Activated T-cell treated with anti-CD3 and anti-CD28 coated beads for 48 hours (primary cell): ENCODE data around the gene TGM3.

Experiments used
- DNase-seq: peaks from one replicate; pipeline ENCODE4 v3.0.0-alpha.2; 2020; ENCODE audit warnings: low read depth

Gene TGM3

DNA sequence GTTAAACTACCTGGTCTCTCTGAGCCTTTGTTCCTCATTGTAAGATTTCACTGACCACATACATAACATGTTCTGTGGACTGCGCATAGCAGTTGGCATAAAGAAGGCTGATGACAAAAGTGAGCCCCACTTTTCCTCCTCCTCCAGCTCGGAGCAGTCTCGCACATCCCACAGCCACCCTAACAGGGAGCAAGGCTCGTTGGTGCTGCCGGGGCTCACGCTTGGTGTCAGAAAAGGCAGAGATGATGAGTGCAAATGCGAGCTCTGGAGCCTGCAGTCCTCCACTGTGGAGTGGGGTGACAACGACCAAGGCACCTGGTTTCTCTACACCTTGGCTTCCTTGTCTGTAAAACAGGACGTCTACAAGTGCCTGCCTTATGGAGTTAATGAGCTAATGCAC is 9.7 kb downstream of the TGM3 start:
- DNase-seq, result no peak

DNA sequence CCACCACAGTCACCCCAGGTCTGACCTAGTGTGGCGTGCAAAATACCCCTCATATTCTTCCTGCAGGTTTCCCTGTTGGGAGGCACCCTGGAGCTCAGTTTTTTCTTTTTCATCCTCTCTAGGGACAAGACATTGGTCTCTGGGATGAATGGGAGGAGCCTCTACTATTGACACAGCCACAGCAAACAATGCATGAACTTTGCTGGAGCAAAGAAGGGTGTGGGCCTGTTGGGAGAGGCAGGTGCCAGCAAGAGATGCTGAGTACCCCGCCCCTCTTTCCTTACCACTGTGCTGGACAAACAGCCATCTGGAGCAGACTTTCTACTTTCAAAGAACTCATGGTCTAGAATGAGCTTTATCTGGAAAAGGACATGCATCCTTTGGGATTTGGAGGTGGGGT is 10.1 kb downstream of the TGM3 start:
- no peak for DNase-seq

DNA sequence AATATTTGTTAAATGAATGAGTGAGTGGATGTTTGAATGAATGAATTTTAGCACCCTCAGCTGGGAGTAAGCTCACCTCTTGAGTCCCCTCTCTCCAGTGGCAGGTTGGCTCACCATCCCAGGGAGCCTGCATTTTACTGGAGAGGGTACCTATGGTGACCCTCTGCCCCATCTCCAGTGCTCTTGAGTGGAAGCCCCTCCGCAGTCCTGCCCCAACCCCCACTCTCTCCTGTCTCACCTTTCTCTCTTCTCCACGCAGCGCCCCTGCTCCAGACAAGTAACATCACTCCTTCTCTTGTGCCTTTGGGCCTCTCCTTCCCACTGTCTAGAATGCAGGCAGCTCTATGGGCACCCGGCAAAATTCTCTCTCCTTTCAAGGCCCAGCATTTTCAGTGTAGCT is 11.3 kb downstream of the TGM3 start:
- DNase-seq, result no peak

DNA sequence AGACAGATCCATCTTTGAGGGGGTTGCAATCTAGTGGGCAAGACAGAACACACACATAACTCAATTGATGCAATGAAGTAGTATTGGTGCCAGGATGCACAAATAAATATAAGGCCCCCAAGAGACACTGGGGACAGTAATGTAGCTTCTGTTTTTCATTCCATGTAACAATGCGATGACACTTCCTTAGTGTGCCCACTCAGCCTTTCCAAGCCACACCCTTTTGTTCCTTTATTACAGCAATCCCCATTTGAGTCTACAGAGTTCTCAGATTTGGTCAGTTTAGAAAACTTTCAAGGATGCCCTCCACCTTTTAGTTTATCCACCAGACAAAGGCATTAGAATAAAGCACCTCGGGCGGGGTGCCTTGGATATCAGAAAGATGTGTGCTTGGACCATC is 15.5 kb downstream of the TGM3 start:
- DNase-seq, result no peak

DNA sequence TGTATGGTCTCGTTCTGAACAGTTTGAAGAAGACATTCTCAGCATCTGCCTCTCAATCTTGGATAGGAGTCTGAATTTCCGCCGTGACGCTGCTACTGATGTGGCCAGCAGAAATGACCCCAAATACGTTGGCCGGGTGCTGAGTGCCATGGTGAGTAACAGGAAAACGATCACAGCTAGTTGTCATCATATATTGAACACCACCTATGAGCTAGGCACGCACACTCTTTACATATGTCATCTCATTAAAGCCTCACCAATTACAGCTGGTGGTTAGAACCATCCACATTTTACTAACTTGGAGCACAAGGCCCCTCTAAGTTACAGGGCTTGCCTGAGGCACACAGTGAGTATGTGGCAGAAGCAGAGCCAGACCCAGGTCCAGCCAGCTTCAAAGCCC is 17.1 kb downstream of the TGM3 start:
- no peak for DNase-seq

DNA sequence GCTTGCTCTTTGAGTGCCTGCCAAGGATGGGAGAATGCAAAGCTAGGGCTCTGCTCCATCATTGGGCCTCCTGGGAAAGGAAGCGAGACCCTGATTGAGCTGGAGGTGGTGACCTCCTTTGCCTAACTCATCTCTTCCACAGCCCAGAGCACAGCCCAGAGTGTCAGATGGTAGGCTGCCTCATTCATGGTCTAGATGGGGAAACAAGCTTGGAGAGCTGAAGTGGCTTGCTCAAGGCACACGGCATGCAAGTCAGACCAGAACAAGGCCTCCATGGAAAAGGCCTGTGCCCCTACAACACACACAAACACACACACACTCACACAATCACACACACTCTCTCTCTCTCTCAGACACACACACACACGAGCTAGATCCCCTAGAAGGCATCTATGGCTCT is 17.5 kb downstream of the TGM3 start:
- DNase-seq, result no peak

DNA sequence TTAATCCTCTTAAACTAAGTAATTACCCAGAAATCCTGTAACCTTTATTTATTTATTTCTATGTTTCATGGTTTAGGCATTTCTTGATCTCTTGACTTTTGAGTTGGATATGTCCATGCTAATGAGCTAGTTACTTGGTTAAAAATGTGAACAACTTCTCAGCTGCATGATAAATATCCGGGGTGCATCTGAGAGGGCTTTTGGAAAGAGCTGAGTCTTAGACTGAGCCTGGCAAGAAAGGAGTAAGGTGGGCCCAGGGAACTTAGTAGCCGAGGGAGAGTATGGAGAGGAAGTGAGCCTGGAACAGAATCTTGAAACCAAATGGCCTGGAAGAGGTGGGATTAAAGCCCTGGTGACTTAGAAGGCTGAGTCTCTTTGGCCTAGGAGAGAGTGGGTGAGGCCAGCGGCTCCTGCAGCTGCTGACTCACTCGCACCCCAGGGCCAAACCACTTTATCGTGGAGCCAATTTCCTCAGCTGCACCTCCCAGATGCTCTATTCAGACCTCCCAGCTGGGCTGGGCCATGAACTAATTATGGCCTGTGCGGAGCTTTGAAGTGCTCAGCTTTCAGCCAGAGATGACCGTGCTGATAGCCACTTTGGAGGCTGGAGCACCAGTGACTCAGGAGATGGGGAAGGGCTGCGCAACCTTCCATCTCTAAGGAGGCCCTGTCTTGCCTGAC is 19.1 kb downstream of the TGM3 start:
- DNase-seq, result no peak

DNA sequence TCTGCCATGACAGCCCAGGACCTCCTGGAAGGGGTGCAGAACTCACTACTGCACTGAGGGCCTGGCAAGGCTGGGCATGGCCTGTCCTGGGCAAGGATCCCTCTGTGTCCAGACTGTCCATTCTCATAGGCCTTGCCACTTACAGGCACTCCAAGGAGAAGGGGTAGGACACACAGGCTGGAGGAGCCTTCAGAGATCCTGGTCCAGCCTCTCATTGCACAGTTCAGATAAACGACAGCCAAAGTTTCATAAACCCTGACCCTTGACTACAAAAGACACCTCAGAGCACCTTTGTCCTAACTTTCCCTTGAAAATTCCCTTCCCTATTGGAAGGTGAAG is 19.6 kb downstream of the TGM3 start:
- DNase-seq, result no peak

DNA sequence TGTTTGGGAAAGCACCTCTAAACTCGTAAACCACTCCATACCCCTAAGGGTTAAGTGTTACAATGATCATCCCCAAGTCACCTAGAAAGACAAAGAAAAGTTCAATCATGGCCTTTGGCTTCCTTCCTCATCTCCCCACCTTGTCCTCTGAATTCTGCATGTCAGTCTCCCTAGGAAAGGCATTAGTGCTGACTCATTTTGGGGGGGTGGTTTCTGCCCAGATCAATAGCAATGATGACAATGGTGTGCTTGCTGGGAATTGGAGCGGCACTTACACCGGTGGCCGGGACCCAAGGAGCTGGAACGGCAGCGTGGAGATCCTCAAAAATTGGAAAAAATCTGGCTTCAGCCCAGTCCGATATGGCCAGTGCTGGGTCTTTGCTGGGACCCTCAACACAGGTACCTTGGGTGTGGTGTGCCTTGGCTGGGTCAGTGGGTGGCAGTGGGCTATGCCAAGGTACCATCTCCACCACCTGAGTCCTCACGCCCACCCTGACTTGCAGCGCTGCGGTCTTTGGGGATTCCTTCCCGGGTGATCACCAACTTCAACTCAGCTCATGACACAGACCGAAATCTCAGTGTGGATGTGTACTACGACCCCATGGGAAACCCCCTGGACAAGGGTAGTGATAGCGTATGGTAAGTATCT is 21.2 kb downstream of the TGM3 start:
- DNase-seq, result no peak

DNA sequence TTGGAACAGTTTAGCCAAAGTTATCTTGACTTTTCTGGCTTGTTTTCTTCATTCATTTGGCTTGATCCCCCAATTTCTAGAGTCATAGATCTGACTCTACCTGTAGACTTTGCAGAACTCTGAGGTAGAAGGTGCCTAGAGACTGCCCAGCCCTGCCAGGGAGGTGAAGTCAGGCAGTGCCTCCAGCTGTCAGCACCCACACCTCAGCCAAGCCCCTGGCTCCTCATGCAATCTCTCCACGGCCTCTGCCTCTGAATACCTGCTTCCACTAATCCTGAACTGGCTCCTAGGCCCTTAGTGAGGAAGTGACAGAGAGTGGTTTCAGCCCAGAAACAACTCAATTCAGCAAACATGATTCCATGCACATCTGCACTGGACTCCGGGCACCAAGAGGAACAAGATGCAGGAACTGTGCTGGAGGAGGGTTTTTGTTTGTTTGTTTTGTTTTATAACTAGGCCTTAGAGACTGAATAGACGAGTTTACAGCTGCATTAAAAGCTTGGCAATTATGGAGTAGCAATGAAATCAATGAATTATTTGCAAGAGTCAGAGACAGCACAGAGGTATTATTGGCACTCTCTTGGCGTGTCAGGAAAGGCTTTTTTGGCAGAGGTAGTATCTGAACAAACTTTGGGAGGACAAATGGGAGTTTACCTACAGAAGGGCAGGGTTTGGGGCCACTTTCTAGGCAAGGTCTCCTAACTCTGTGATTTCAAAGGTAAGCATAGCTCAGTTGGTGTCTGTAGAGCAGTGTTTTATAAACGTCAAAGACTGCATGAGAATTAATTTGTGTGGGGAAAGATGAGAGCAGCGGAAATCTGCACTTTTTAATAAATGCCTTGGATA is 25.2 kb downstream of the TGM3 start:
- DNase-seq, result no peak

DNA sequence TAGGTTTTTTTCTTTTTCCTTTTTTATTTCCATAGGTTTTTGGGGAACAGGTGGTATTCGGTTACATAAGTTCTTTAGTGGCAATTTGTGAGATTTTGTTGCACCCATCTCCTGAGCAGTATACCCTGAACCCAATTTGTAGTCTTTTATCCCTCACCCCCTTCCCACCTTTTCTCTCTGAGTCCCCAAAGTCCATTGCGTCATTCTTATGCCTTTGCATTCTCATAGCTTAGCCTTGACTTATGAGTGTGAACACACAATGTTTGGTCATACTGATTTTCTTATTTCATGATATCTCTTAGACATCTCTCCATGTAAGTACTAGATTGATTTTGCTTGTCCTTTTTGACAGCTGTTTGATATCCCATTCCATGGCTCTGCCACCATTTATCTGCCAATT is 27.2 kb downstream of the TGM3 start:
- no peak for DNase-seq

DNA sequence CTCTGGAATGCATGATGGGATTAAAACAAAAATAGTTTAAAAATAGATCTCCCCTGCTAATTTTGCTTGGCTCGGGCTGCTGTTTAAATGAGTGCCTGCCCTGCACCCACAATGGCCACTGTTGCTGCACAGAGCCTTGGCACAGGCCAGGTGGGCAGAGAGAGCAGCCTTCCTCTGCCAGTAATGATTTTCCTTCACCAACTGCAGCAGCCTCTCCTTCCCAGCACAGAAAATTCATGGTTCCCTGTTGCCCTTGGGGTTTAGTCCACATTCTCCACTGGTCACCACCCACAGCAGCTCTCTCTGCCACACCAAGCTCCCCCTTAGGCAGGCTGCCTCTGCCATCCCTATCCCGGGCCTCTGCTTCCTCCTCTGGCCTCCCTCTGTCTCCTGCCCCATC is 30.2 kb downstream of the TGM3 start:
- DNase-seq, result no peak

DNA sequence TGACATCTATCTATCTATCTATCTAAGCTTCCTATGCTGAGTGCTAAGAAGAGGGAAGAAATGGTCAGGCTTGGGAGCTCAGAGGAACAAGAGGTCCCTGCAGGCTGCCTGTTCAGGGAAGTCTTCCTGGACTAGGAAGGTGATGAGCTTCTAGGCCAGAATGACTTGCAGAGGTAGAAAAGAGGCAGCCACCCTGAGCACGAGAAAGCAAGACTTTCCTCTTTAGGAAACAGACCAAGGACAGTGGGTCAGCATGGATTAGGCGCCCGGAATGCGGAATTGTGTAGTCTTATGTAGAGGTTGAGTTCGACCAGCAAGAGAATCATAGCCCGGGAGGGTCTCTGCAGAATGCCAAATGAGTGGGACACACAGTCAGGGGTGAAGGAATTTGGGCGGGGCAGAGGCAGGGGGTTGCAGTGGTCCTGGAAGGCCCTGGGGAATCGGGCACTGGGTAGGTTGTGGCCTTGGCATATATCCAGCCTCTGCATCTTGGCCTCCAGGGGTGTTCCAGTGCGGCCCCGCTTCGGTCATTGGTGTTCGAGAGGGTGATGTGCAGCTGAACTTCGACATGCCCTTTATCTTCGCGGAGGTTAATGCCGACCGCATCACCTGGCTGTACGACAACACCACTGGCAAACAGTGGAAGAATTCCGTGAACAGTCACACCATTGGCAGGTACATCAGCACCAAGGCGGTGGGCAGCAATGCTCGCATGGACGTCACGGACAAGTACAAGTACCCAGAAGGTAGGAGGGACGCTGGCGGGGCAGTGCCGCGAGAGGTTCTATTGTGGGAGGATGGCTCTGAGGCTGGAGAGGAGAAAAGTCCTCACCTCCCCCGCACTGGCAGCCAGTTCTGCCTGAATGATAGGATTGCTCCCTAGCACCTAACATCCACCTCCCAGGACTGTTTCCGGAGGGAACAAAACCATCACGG is 32.1 kb downstream of the TGM3 start:
- DNase-seq, result no peak

DNA sequence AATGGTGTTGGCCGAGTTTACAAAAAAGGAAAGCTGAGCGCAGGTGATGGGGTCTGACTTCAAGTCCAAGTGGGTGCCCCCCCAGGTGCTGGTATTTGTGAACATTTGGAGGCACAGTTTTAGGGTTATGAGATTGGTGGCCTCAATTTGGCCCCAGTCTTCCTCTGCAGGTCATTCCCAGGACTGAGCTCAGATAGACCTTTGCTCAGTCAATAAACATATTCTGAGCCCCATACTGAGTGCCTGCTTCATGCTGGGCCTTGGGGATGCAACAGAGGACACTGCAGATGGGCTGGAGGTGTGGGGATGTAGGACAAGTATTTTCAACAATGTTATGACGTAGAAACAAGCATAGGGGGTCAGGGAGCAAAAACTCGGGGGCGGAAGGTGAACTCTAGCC is 33.5 kb downstream of the TGM3 start:
- DNase-seq, result no peak

DNA sequence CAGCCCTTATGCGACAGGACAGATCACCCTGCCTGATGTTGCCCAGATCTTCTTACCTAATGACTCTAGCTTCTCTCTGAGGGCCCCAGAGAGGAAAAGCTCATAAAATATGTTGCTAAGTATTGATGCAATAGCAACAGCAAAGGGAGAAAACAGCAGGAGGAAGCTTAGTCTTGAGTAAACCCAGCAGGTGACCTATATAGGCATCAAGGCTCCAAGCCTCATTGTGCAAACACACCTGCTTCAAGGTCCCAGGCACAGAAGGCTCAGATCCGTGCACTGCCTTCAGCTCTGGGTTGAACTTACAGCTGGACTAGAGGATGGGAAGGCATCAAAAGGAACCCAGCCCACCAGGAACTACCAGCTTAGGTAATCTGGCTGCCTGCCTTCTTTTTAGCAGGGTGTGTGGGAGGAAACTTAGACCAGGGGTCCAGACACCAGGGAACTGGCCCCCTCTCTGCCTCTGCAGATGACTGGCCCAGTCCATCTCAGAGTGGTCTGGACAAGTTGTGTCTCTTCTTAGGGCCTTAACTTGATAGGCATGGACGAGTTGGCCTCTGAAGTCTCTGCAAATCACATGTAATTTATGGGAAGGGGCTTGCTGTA is 34.4 kb downstream of the TGM3 start:
- DNase-seq, result no peak

DNA sequence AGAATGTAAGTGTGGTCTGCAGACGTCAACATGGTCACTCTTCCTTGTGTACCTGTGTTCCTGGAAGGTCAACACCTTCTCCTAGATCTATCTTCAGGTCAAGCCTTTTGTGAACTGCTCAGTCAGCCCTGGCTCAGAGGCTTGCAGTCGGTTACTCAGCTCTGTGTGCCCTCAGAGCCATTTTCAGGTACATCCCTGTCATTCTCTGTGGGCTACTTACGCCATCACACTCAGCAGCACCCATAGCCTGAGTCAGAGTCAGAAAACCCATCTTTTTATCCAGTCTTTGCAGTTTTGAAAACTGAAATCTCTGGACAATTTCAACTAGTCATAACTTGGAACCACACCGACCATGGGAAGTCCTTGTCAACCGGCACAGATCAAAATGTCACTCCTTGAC is 35.3 kb downstream of the TGM3 start:
- no peak for DNase-seq

DNA sequence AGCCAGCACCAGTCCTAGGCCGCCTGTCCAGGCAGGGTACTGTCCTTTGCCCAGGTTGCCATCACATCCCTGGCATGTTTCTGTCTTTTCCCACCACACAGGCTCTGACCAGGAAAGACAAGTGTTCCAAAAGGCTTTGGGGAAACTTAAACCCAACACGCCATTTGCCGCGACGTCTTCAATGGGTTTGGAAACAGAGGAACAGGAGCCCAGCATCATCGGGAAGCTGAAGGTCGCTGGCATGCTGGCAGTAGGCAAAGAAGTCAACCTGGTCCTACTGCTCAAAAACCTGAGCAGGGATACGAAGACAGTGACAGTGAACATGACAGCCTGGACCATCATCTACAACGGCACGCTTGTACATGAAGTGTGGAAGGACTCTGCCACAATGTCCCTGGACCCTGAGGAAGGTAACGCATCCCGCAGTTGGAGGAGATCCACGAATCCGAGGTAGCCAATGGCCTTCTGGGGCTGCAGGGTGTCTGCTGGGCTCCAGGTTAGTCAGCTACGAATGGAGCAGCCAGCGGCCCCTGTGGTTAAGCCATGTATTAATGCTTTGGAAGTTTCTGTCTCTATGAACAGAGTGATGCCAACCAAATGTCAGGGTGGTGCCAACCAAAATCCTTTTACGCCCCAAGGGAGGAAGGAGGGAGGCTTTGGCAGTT is 36.2 kb downstream of the TGM3 start:
- DNase-seq, result no peak

DNA sequence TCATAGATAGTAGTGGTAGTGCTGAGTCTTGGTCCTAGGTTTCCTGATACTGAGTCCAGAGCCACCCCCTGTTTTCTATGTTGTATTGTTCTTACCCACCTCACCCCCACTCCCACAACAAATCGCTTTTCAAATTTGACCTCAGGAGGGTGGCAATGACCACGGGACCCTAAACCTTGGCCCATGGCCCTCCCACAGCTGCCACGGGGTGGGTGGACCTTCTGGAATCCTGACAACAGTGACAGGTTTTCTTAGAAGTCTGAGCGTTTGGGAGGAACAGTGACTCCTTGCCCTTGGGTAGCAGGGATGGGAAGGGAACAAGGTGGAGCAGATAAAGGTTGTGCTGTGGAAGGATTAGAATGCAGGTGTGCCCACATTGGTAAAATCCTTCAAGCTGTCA is 36.9 kb downstream of the TGM3 start:
- DNase-seq, result no peak

DNA sequence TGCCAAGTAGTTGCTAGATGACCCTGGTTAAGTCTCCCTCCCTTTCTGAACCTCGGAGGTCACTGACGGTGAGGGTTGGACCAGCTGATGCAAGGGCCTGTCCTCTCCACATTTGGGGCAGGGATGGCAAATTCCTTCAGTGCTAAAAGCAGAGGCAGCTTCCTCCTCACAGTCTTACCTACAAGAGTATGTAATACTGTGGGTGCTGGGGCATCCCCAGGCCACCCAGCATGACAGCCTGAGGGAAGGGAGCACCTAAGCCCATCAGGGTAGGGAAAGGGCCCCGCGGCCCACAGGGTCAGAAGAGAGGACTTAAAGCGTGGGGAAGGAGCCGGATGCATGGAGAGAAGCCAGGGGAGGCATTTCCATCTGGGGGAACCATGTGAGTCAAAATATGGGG is 38.0 kb downstream of the TGM3 start:
- no peak for DNase-seq

DNA sequence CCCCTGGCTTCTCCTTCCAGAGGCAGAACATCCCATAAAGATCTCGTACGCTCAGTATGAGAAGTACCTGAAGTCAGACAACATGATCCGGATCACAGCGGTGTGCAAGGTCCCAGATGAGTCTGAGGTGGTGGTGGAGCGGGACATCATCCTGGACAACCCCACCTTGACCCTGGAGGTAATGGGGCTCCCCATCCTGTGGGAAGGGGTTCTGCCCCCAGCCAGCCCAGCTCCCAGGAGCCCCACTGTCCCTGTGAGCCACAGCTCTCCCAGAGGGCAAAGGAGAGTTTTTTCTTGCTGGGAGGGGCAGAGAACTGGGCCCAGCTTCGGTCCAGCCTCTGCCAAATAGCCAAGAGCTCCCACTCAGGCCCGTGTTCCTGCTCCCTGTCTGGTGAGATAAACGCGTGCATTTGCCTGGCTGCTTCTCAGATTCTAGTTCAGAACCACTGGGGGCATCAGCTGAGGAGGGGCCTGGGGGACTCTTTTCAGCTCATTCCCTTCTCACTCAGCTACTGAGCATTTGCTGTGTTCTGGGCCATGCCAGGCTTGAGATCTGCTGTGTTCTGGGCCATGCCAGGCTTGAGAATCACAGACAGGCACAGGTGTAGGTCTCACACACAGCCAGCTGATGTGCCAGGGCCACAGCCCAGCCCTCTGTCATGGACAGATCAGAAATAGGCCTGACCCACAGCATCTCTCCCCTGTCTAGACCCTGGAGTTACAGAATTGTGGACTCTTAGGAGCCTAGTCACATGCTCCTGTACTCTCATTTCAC is 39.5 kb downstream of the TGM3 start:
- no peak for DNase-seq

DNA sequence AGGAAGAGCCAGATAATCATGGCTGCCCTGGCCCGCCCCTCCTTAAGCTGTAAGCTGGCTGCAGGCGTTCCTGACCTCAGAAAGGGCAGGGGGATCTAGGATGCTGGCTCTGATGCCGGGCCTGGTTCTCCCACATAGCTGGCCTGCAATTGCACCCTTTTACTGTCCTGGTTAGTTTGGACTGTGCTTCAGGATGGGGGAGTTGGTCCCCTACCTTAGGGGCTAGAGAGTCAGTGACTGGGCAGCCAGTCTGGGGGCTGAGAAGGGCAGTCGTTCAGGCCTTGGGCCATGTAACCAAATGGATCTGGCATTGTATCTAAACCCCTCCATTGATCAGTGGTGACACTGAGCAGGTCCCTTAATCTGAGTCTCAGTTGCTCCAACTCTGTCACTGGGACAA is 40.7 kb downstream of the TGM3 start:
- DNase-seq, result no peak
